Activated CD8-positive, alpha-beta memory T cell treated with anti-CD3 and anti-CD28 coated beads, Interleukin-2, amount 10 ng/mL, durations not matched to agents 7 days and 5 days (primary cell): ENCODE data around the gene FHOD3. TPM values are rescaled to one million over a fixed set of nuclear protein-coding genes. Genes with fewer than 3 reads are reported as not detected.

Source experiments
- ATAC-seq: fragments of 150-1000 bp; cut with Tn5 transposase; one replicate; pipeline ENCODE4 v1.10.0; 2021; ENCODE audit warnings: moderate library complexity
- CTCF ChIA-PET: fragments of 350-600 bp; sonication (Branson Sonifier 250); formaldehyde crosslinking; loops from one replicate; lab custom pipeline; 2021; ENCODE audit warnings: antibody characterized with exemption; lab: Charles Lee
- DNase-seq: peaks from one replicate; pipeline ENCODE4 v3.0.0-alpha.2; 2020
- H3K27ac Mint-ChIP-seq: one replicate; pipeline ENCODE4 v1.8.0; 2021; ENCODE audit warnings: mild to moderate bottlenecking, mixed read lengths
- H3K27me3 Mint-ChIP-seq: one replicate; pipeline ENCODE4 v1.8.0; 2021; ENCODE audit warnings: mixed read lengths
- H3K36me3 Mint-ChIP-seq: one replicate; pipeline ENCODE4 v1.8.0; 2021; ENCODE audit warnings: mild to moderate bottlenecking, mixed read lengths
- H3K4me1 Mint-ChIP-seq: one replicate; pipeline ENCODE4 v1.8.0; 2021; ENCODE audit warnings: mixed read lengths
- H3K4me3 Mint-ChIP-seq: one replicate; pipeline ENCODE4 v1.8.0; 2021; ENCODE audit warnings: mild to moderate bottlenecking, moderate library complexity, mixed read lengths
- H3K9me3 Mint-ChIP-seq: one replicate; pipeline ENCODE4 v1.8.0; 2022; ENCODE audit warnings: low read depth, mixed read lengths
- total RNA-seq, 2 experiments: library from RNA; stranded (reverse); gene quantifications; one replicate each; pipeline ENCODE4 v1.2.3, GENCODE V29; 2021

The FHOD3 gene
- total RNA-seq, 2 experiments from 2014 or later: not detected

DNA sequence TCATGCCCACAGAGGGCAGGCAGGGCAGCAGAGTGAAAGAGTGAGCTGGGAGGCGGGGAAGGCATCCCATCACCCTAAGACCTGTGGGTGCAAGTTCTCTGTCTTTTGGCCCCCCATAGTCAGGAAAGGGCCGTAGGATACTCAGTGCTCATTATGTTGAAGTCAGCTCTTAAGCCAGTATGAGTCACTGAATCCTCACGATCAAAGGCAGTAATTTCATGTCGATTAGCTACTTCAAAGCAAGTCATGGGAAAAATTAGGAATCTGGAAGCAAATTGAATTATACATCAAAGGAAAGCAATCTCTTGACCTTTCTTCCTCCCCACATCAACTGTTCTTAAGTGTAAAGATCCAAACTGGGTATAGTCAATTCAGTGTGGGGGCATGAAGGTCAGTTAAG is 178.9 kb downstream of the FHOD3 start:
- Mint-ChIP-seq H3K36me3 (no peaks in the 10 kb centered on the region), H3K27ac (no peak overlapping the region), H3K27me3 (peaks cover 14% of the 10 kb centered on the region), H3K4me3 (no peak overlapping the region), H3K9me3 (no peaks in the 10 kb centered on the region), H3K4me1 (peaks cover 2% of the 10 kb centered on the region)
- CTCF ChIA-PET: no interaction called here
- DNase-seq (no peak), ATAC-seq (no peak)

DNA sequence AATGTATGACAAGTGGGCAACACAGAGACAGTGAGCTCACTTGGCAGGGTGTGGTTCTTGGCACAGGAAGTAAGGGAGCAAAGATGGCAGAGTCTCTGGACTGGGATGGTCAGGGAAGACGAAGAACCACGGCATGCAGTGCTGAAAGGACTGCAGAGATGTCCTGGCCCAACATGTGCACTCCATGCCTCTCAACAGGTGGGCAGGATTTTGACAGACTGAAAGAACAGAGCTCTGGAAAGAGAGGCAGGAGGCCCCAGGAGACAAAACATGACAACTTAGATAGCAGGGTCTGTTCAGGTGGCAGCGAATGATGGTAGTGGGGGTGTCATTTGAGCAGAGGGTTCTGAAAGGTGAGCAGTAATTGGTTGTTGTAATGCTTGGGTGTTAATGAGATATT is 180.3 kb downstream of the FHOD3 start:
- CTCF ChIA-PET: no interaction called here
- no peak overlapping the region for H3K4me3 Mint-ChIP-seq
- no peaks in the 10 kb centered on the region for H3K9me3 Mint-ChIP-seq
- ATAC-seq: no peak
- no peaks in the 10 kb centered on the region for H3K36me3 Mint-ChIP-seq
- H3K4me1 Mint-ChIP-seq: peaks cover 2% of the 10 kb centered on the region
- H3K27me3 Mint-ChIP-seq: peaks cover 3% of the 10 kb centered on the region
- no peak for DNase-seq
- no peak overlapping the region for H3K27ac Mint-ChIP-seq

DNA sequence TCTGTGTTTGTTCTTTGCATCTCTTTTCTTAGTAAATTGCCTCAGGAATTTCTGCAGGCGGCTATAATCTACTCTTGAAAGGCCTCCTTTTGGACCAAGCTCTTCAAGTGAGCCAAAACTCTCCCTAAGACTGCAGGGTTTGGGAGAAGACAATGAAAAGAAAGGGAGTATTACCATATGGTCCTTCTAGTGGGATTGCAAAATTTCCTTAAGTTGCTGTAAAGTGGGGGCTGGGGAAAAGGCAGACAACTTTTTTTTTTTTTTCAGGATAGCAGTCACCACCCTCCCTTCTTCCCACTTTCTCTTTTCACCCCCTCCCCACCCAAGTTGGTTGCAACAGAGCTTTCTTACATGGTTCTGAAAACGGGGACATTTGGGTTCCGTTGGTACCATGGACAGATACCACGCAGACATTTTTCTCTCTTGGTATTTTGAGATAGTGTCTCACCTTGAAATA is 183.7 kb downstream of the FHOD3 start:
- no peaks in the 10 kb centered on the region for H3K36me3 Mint-ChIP-seq
- H3K4me1 Mint-ChIP-seq: no peaks in the 10 kb centered on the region
- CTCF ChIA-PET: no interaction called here
- ATAC-seq (no peak), DNase-seq (no peak)
- no peak overlapping the region for H3K27ac Mint-ChIP-seq
- no peak overlapping the region for H3K4me3 Mint-ChIP-seq
- no peaks in the 10 kb centered on the region for H3K27me3 Mint-ChIP-seq
- no peaks in the 10 kb centered on the region for H3K9me3 Mint-ChIP-seq

DNA sequence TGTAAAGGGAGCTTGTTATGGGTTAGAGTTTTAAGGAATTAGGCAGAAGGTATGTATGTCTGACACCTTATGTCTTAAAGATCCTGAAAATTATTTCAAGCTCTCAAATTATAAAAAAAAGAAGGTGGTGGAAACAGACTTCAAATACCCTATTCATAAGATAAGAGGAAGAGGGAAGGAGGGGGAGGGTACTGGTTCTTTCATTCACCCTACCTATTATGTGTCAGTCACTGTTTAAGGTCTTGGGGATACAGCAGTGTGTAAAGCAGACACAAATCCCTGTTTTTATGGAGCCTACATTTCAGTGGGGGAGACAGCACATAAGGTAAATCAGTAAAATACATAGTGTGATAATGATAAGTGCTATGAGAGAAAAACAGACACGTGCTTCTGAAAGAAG is 184.4 kb downstream of the FHOD3 start:
- H3K36me3 Mint-ChIP-seq: no peaks in the 10 kb centered on the region
- no peak for DNase-seq
- CTCF ChIA-PET: no interaction called here
- H3K9me3 Mint-ChIP-seq: no peaks in the 10 kb centered on the region
- H3K4me3 Mint-ChIP-seq: no peak overlapping the region
- H3K4me1 Mint-ChIP-seq: no peaks in the 10 kb centered on the region
- no peak overlapping the region for H3K27ac Mint-ChIP-seq
- H3K27me3 Mint-ChIP-seq: no peaks in the 10 kb centered on the region
- ATAC-seq: no peak

DNA sequence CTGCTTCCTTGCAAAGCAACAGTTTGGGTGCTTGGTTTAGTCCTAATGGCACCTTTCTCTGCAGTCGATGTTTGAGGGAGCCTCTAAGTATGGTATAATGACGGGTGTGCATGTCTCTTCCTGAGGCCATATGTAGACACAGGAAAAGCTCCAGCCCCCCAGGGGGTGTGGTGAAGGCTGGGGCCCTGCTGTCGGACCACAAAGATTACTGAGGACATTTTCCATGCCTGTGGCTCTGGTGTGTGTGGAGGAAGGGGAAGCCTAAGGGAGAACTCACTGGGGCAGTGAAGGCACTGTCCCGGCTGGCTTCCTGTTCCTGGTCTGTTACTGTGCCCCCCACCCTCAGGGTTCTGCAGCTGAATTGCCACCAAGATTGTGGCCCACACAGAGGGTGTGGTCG is 187.1 kb downstream of the FHOD3 start:
- Mint-ChIP-seq H3K27ac (no peak overlapping the region), H3K4me3 (no peak overlapping the region), H3K9me3 (no peaks in the 10 kb centered on the region), H3K36me3 (no peaks in the 10 kb centered on the region), H3K4me1 (no peaks in the 10 kb centered on the region), H3K27me3 (no peaks in the 10 kb centered on the region)
- DNase-seq: no peak
- no peak for ATAC-seq
- CTCF ChIA-PET: interaction anchor here (1.1 kb wide), 1 partner anchor 43 kb away, joined by 3 read pairs; no protein-coding TSS in a partner anchor

DNA sequence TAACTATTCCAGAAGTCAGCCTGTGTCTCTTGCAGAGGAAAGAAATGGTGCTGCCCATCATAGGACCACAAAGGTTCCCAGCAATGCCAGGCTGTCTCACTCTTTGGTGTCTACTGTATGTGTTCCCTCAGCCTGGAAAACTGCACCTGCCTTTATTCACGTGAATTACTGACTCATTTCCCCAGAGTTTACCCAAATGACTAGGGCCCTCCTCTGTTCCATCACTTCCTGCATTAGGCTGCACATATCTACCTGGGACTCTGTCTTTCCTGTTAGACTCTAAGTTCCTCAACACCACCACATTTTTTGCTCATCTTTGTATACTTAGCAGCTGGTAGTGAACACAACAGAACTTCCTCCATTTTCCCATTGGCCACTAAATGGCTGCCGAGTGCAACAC is 188.3 kb downstream of the FHOD3 start:
- Mint-ChIP-seq H3K27ac (no peak overlapping the region), H3K36me3 (no peaks in the 10 kb centered on the region), H3K4me1 (no peaks in the 10 kb centered on the region), H3K27me3 (no peaks in the 10 kb centered on the region), H3K4me3 (no peak overlapping the region), H3K9me3 (no peaks in the 10 kb centered on the region)
- ATAC-seq: no peak
- CTCF ChIA-PET: interaction anchor here (1.1 kb wide), 1 partner anchor 44 kb away, joined by 3 read pairs; no protein-coding TSS in a partner anchor
- no peak for DNase-seq

DNA sequence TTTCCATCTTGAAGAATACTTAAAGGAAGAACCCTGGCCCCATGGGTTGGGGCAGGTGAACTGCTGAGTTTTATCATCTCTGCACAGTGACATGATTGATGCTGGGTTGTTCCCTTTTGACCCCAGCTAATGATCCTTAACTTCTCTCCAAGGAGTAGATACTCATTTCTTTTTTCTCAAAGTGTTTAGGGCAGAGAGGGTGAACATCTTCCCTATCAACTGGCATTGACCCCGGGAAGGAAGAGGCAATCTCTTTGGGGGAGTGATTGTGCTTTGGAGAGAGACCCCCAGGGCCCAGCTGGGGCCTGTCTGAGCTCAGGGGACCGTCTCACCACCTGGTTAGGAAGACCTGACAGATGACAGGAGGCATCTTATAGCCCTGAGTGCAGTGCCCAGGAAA is 190.6 kb downstream of the FHOD3 start:
- Mint-ChIP-seq H3K4me3 (no peak overlapping the region), H3K27me3 (no peaks in the 10 kb centered on the region), H3K36me3 (no peaks in the 10 kb centered on the region), H3K27ac (no peak overlapping the region), H3K9me3 (no peaks in the 10 kb centered on the region), H3K4me1 (no peaks in the 10 kb centered on the region)
- DNase-seq (no peak), ATAC-seq (no peak)
- CTCF ChIA-PET: no interaction called here

- DNase-seq: no peak
- ATAC-seq: no peak
- no peak overlapping the region for H3K4me3 Mint-ChIP-seq
- no peaks in the 10 kb centered on the region for H3K4me1 Mint-ChIP-seq
- H3K36me3 Mint-ChIP-seq: no peaks in the 10 kb centered on the region
- H3K9me3 Mint-ChIP-seq: no peaks in the 10 kb centered on the region
- CTCF ChIA-PET: no interaction called here
- H3K27ac Mint-ChIP-seq: no peak overlapping the region
- H3K27me3 Mint-ChIP-seq: no peaks in the 10 kb centered on the region
Measured at GRCh38 chr18:36490897-36491296, 193.4 kb downstream of the FHOD3 start.

GRCh38 chr18:36492604-36493329 is 195.3 kb downstream of the FHOD3 start:
- ATAC-seq: no peak
- H3K9me3 Mint-ChIP-seq: no peaks in the 10 kb centered on the region
- H3K4me1 Mint-ChIP-seq: no peaks in the 10 kb centered on the region
- no peaks in the 10 kb centered on the region for H3K36me3 Mint-ChIP-seq
- no peak overlapping the region for H3K4me3 Mint-ChIP-seq
- no peak overlapping the region for H3K27ac Mint-ChIP-seq
- DNase-seq: no peak
- CTCF ChIA-PET: no interaction called here
- H3K27me3 Mint-ChIP-seq: peaks cover 3% of the 10 kb centered on the region

GRCh38 chr18:36493349-36494159 is 196.0 kb downstream of the FHOD3 start:
- no peak overlapping the region for H3K4me3 Mint-ChIP-seq
- DNase-seq (no peak), ATAC-seq (no peak)
- H3K27me3 Mint-ChIP-seq: peaks cover 3% of the 10 kb centered on the region
- H3K4me1 Mint-ChIP-seq: no peaks in the 10 kb centered on the region
- no peaks in the 10 kb centered on the region for H3K9me3 Mint-ChIP-seq
- no peaks in the 10 kb centered on the region for H3K36me3 Mint-ChIP-seq
- CTCF ChIA-PET: no interaction called here
- no peak overlapping the region for H3K27ac Mint-ChIP-seq

GRCh38 chr18:36494160-36494437 is 196.6 kb downstream of the FHOD3 start:
- Mint-ChIP-seq H3K27ac (no peak overlapping the region), H3K27me3 (peaks cover 3% of the 10 kb centered on the region), H3K4me3 (no peak overlapping the region), H3K36me3 (no peaks in the 10 kb centered on the region), H3K9me3 (no peaks in the 10 kb centered on the region), H3K4me1 (no peaks in the 10 kb centered on the region)
- no peak for DNase-seq
- ATAC-seq: no peak
- CTCF ChIA-PET: no interaction called here

DNA sequence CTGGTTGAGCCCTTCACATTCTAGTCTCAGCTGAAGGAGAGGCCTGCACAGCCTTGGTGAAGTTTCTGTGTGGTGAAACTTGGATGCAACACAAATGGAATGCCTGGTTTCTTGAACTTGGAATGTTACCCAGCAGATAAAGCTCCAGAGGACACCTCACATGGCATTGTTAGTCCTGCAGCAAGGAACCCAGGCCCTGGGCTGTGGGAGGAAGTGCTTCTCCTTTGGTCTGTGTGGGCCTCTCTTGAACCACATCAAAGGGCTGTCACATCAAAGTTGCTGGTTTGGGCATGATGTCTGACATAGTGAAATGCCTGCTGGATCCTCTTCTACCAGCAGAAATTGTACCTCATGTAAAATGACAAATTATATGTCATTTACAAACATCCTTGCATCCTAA is 198.5 kb downstream of the FHOD3 start:
- no peak overlapping the region for H3K4me3 Mint-ChIP-seq
- DNase-seq: no peak
- H3K36me3 Mint-ChIP-seq: no peaks in the 10 kb centered on the region

GRCh38 chr18:36499938-36500337 is 202.4 kb downstream of the FHOD3 start:
- no peak for DNase-seq
- Mint-ChIP-seq H3K9me3 (no peaks in the 10 kb centered on the region), H3K4me3 (no peak overlapping the region), H3K36me3 (no peaks in the 10 kb centered on the region), H3K27ac (no peak overlapping the region), H3K4me1 (no peaks in the 10 kb centered on the region), H3K27me3 (peaks cover 3% of the 10 kb centered on the region)
- CTCF ChIA-PET: no interaction called here
- ATAC-seq: no peak

More for the DNA sequence above, 198.5 kb downstream of the FHOD3 start:
- CTCF ChIA-PET: no interaction called here
- ATAC-seq: no peak
- Mint-ChIP-seq H3K4me1 (no peaks in the 10 kb centered on the region), H3K27ac (no peak overlapping the region), H3K9me3 (no peaks in the 10 kb centered on the region), H3K27me3 (peaks cover 3% of the 10 kb centered on the region)

GRCh38 chr18:36501100-36501499 is 203.6 kb downstream of the FHOD3 start:
- Mint-ChIP-seq H3K27me3 (peaks cover 3% of the 10 kb centered on the region), H3K9me3 (no peaks in the 10 kb centered on the region), H3K4me3 (no peak overlapping the region), H3K4me1 (no peaks in the 10 kb centered on the region), H3K36me3 (no peaks in the 10 kb centered on the region), H3K27ac (no peak overlapping the region)
- ATAC-seq (no peak), DNase-seq (no peak)
- CTCF ChIA-PET: no interaction called here
